NCI-H1048 (cell line): ENCODE results near the gene ATP6V0D1.

Source experiments
- DNase-seq: peaks from one replicate; lab custom pipeline; 2025; lab: John Stamatoyannopoulos, UW

The ATP6V0D1 gene

DNA sequence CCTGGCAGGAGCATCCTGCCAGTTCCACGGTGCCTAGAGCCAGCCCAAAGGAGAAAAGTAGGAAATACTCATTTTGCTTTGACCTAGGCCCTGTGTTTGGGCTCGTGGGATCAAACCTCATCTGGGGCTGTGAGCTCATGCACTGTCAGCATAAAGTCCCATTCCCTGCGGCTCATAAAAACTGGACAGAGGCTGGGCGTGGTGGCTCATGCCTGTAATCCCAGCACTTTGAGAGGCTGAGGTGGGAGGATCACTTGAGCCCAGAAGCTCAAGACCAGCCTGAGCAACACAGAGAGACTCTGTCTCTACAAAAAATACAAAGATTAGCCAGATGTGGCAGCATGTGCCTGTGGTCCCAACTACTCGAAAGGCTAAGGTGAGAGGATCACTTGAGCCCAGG, 17.9 kb downstream of the ATP6V0D1 start:
- DNase-seq = no peak

DNA sequence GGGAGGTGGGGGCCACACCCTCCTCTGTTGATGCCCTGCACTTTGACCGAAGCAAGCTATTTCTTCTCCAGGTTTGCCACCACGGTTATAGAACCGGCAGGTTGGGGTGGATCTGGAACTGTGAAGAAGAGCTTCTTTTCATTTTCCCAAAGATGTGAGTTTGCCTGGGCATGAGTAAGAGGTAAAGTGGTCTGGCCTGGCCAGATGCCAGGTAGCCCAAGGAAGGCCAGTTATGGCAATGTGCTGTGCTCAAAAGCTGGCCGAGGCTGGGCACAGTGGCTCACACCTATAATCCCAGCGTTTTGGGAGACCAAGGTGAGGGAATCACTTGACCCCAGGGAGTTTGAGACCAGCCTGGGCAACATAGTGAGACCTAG, 18.7 kb downstream of the ATP6V0D1 start:
- no peak for DNase-seq

GRCh38 chr16:67461600-67462278, 19.2 kb downstream of the ATP6V0D1 start:
- no peak for DNase-seq

GRCh38 chr16:67460961-67461360, 20.0 kb downstream of the ATP6V0D1 start:
- no peak for DNase-seq

- DNase-seq = no peak
These were observed 20.8 kb downstream of the ATP6V0D1 start for GRCh38 chr16:67460168-67460567.

DNA sequence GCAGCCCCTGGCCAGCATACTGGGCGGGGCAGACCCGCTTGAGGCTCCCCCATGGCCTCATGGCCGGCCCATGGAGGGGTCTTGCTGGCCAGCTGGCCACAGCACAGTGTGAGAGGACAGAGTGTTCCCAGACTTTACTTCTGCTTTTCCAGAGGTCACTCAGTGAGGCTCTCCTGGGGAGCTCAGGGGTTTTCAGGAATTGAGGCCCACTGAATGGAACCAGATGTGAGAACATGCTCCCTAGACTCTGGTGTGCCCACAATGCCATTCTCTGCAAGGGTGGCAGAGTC, 21.2 kb downstream of the ATP6V0D1 start:
- DNase-seq = no peak

DNA sequence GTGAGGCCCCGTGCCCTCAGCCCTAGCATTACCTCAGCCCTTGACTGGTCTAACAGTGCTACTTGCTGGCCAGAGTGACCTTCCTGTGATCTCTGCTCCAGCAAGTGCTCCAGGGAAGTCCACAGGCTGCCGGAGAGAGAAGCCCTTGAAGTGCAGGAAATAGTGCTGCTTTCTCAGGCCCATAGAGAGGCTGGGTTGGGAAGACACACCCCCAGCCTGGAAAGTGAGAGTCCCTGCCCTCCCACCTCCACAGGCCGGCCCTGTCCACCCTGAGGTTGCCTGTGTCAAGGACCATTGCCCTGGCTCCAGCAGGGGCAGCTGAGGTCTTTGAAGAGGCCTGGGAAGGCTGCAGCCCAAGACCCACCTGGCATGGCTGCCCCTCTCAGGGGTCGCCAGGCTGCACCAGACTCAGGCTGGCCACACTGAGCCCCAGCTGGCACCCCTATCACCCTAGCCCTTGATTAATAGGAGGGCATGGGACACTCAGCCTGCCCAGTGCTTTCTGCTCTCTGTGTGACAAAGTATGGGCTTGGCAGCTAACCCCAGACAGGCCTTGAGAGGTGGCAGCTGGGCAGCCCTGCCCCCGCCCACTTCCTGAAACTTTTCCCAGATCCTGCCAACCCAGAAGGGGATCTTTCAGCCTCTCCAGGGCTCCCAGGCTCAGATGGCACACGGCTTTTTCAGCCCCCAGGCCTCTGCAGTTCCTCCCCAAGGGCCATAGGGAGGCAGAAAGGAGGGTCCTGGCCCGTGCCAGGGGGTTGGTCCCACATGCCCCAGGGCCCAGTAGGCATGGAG, 21.7 kb downstream of the ATP6V0D1 start:
- DNase-seq = no peak

- DNase-seq = no peak
These were observed 22.8 kb downstream of the ATP6V0D1 start for GRCh38 chr16:67458121-67458641.

GRCh38 chr16:67457611-67458010, 23.3 kb downstream of the ATP6V0D1 start:
- no peak for DNase-seq

GRCh38 chr16:67456391-67457081, 24.4 kb downstream of the ATP6V0D1 start:
- no peak for DNase-seq

DNA sequence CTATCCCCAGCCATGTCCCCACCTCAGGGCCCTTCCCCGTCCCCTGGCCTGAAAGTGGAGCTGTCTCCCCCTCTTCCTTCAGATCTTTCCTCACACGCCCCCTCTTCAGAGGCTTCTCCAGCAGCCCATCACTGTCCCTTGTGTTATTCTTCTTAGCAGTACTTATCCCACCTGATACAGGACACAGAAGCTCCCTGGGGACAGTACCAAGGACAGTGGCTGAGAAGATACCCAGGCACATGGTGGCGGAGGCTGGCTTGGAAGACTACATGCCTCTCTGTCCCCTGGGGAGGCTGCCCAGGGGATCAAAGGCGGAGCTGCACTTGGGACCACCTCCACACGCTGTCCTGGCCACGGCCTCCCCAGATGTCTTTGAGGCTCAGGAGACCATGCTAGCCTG, 26.1 kb downstream of the ATP6V0D1 start:
- no peak for DNase-seq

GRCh38 chr16:67454104-67454503, 26.9 kb downstream of the ATP6V0D1 start:
- DNase-seq = no peak

- no peak for DNase-seq
These were observed 29.1 kb downstream of the ATP6V0D1 start for GRCh38 chr16:67451704-67452435.

- DNase-seq = no peak
These were observed 29.8 kb downstream of the ATP6V0D1 start for GRCh38 chr16:67451061-67451703.

GRCh38 chr16:67449739-67450138, 31.2 kb downstream of the ATP6V0D1 start:
- DNase-seq = no peak

DNA sequence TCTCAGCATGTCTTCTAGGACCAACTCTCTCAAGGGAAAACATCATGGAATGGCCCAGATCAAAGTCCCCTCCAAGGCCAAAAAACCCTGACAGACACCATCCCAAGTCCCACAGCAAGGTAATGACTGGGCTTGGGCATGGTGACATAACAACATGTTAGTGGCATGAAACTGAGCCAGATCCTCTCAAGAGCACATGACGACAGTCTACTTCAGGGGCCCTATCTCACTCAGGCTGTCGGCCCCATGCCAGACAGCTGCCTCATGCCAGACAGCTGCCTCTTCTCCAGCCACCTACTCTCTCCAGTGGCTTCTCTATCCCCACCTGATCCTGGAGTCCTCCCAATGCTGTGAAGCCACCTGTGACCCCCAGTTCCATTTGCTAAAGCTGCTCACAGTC, 31.6 kb downstream of the ATP6V0D1 start:
- no peak for DNase-seq

GRCh38 chr16:67448580-67448979, 32.4 kb downstream of the ATP6V0D1 start:
- no peak for DNase-seq

DNA sequence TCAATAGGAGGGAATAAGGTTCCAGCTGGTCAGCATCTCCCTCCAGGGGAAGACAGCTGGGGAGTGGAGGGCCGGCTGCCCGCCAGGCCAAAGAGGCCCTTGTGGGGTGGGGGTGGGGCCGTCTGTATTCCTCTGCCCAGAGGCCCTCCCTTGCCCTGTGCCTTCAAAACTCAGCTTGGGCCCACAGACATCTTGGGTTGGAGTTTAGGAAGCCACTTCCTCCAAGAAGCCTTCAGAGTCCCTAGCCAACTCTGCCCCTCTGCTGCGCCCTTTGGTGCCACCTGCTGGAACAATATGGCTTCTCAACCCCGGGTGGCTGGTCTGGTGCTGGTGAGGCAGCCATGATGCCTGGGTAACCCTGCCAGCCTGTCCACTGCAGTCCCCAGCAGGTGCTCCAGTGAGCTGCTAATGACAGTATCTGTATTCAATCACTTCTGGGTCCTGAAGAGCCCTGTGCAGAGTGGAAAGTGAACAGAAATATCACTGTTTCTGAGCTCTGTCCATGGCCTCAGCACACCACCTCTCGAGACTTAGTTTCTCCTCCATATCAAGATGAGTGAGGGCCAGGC, 33.4 kb downstream of the ATP6V0D1 start:
- no peak for DNase-seq

GRCh38 chr16:67446968-67447507, 33.9 kb downstream of the ATP6V0D1 start:
- no peak for DNase-seq

DNA sequence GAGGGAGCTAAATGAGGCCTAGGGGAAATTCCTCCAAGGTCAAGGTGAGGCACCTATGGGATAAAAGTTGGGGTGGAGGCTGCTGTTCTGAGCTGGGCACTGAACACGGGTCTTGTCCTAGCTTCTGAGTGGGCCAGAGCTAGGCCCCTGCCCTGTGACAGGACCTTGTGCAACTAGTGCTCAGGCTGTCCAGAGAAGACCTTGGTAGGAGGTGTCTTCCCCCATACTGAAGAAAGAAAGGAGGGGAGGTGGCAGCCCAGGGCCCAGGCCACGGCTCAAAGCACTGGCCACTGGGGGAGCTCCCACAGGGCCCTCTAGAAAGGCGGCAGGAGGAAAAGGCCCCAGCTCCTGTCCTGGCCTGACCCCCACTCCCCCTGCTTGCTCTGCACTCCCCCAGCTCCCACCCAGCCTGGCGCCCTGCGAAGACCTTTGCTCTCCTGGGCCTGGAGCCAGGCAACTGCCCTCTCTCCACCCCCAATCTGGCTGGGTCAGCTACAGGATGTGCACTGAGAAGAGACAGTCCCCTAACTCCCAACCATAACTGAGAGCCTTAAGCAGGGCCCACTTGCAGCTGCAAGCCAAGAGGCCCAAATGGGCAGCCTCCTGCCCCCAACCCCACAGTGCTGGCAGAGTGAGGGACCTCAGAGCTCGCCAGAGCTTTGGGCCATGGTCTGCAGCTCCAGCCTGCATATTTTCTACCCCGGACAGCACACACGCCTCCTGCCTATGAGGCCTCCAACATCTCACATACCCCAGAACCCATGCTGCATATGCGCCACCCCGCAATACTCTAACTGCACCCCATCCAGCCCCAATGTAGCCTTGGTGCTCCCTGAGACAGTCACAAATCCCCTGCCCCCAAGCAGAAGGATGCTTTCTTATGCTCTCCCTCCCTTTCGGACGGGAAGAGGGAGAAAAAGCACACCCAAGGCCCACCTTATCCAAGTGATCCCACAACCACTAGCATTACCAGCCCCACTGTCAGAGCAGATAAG, 34.7 kb downstream of the ATP6V0D1 start:
- no peak for DNase-seq
